Right cardiac atrium (tissue), 5 donors: ENCODE measurements around the gene PINK1. TPM values are rescaled to one million over a fixed set of nuclear protein-coding genes. Genes with fewer than 3 reads are reported as not detected.
"Not testable (repeated sequence)": the region's sequence is repeated elsewhere in the genome, so short reads cannot be mapped to it uniquely, and the experiment has no call there.

ENCODE experiments used
- ATAC-seq, 2 donors: fragments of 200-7000 bp; cut with Tn5 transposase; one replicate each; pipeline versions ENCODE4 v1.8.0 to v1.9.1; 2020; ENCODE audit warnings: moderate library complexity in 2 of 2, mild to moderate bottlenecking in 1 of 2
- DNase-seq, 3 donors: peaks; one replicate each; pipeline ENCODE4 v3.0.0-alpha.2; 2020
- H3K27ac ChIP-seq: one replicate; pipeline ENCODE4 v1.5.1; 2013; ENCODE audit warnings: mild to moderate bottlenecking, low read length, control low read depth, moderate library complexity
- H3K27me3 ChIP-seq: one replicate; pipeline ENCODE4 v1.6.1; 2013; ENCODE audit not compliant: control insufficient read depth, insufficient read depth
- H3K4me1 ChIP-seq: one replicate; pipeline ENCODE4 v1.6.1; 2013; ENCODE audit warnings: low read length; ENCODE audit not compliant: control insufficient read depth, insufficient read depth
- H3K4me3 ChIP-seq: one replicate; pipeline ENCODE4 v1.5.1; 2013; ENCODE audit warnings: low read length, control low read depth
- H3K9me3 ChIP-seq: one replicate; pipeline ENCODE4 v1.6.1; 2013; ENCODE audit warnings: low read length; ENCODE audit not compliant: control insufficient read depth
- WGBS: extraction: QIAGEN DNeasy Blood & Tissue Kit; methylation state at CpG from one replicate; pipeline ENCODE4 v1.1.7; 2013; 5-methylcytosine and 5-hydroxymethylcytosine counted together
- intact Hi-C, 4 donors: fragments of 100-400 bp; cut with DNase I; formaldehyde crosslinking; loops; one replicate each; pipeline versions ENCODE4 v1.11.0 to v1.14.0; 2022 to 2023
- polyA plus RNA-seq: library from polyadenylated mRNA; stranded (reverse); fragments of 200-250 nt; gene quantifications from one replicate; pipeline ENCODE4 v1.2.3, GENCODE V29; 2013
- total RNA-seq, 4 donors: library from RNA; stranded (reverse); fragmentation: NEBNext Ultra II Directional; extraction: Animal tissue kit (Norgen Biotek cat#: 25700); gene quantifications; one replicate each; pipeline ENCODE4 v1.2.1, GENCODE V29; 2021
- donor health status: healthy with polysubstance abuse.
- donor health status: DM: no; HTN: yes; CAD: no.
- donor health status: DM: no; HTN: no; CAD: no.
- donor health status: DM: no; HTN: yes; CAD: no; lungs with severe emphysema.
- donor health status: DM: yes; HTN: yes; CAD: no.

Gene PINK1
- total and polyA plus RNA-seq, 5 donors, result 143 to 215 (median 158) TPM

- no peak for DNase-seq
- no peak overlapping the region for H3K4me3 ChIP-seq
- no peaks in the 10 kb centered on the region for H3K27me3 ChIP-seq
- intact Hi-C loops, result no loop called here
- ATAC-seq, result no peak
- 89% methylated on average over 1 of the region's 1 CpG for WGBS
- H3K9me3 ChIP-seq, result no peaks in the 10 kb centered on the region
- H3K27ac ChIP-seq, result no peak overlapping the region
- H3K4me1 ChIP-seq, result no peaks in the 10 kb centered on the region
These were observed 30.1 kb downstream of the PINK1 start for GRCh38 chr1:20663365-20663764.

DNA sequence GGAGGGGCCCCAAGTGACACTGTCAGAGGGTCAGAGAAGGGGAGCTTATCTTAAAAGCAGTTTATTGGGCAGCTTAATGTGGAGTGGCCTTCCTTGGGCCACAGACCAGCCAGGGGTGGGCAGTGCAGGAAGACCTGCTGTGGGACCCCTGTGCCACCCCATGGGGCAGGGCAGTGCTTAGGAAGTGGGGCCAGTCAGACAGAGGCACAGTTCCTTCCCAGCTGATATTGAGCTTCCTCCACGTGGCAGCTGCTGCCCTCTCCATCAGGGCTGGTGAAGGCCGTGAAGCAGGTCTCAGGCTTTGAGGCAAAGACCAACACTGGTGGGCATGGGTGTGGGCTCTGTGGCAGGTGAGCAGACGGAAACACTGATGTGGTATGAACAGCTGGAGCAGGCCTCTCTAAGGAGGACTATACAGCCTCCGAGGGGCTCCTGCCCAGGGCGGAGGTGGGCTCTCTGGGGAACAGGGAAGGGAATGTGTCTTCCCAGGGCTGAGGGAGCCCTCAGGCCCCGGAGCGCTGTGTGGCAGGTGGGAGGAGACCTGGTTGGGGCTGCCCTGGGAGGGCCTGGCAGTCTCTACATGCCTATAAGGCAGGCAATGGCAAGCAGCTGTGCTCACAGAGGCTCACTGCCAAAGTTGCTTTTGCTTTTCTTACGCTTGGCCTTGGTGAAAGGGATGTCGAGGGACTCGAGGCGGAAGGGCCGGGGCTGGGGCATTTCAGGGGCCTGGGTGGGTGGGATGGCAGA lies 30.9 kb downstream of the PINK1 start:
- intact Hi-C loops, result no loop called here
- no peak for ATAC-seq
- 73% methylated on average over 12 of the region's 12 CpGs for WGBS

DNA sequence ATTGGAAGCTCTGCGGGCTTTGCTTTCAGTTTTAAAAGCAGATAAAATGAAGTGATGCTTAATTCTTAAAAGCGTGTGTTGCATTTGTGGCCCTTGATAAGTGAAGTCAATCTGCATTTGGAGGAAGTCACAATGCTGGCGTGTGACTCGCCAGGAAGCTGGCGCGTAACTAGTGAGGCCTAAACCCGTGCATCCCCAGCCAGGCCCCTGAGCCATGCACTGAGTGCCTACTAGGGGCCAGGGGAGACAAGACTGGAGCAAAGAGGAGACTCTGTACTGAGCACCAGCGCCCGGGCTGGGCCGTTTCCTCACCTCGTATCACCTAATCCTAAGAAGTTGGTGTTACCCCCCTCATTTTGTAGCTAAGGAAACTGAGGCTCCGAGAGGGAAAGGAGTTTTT lies 32.5 kb downstream of the PINK1 start:
- ATAC-seq (no peak), DNase-seq (no peak)
- intact Hi-C loops, result no loop called here

More for the DNA sequence above, 30.9 kb downstream of the PINK1 start:
- Histone ChIP-seq H3K27ac (no peak overlapping the region), H3K27me3 (no peaks in the 10 kb centered on the region), H3K4me3 (no peak overlapping the region), H3K9me3 (no peaks in the 10 kb centered on the region), H3K4me1 (no peaks in the 10 kb centered on the region)
- no peak for DNase-seq

GRCh38 chr1:20666146-20666545 lies 32.9 kb downstream of the PINK1 start:
- Histone ChIP-seq H3K27ac (peak overlapping the region; percentile 2), H3K4me1 (no peaks in the 10 kb centered on the region), H3K9me3 (no peaks in the 10 kb centered on the region), H3K4me3 (no peak overlapping the region), H3K27me3 (no peaks in the 10 kb centered on the region)
- peak in 1 of 3 donors; percentile 71 for DNase-seq
- intact Hi-C loops, result no loop called here
- WGBS, result 53% methylated on average over 16 of the region's 16 CpGs
- ATAC-seq, result peak in 1 of 2 donors; percentile 13

More for the DNA sequence above, 32.5 kb downstream of the PINK1 start:
- no peaks in the 10 kb centered on the region for H3K9me3 ChIP-seq
- H3K27me3 ChIP-seq, result no peaks in the 10 kb centered on the region
- peak overlapping the region; percentile 16 for H3K27ac ChIP-seq
- H3K4me1 ChIP-seq, result no peaks in the 10 kb centered on the region
- no peak overlapping the region for H3K4me3 ChIP-seq
- WGBS, result 66% methylated on average over 12 of the region's 12 CpGs

GRCh38 chr1:20666804-20667203 lies 33.5 kb downstream of the PINK1 start:
- Histone ChIP-seq H3K27ac (no peak overlapping the region), H3K4me1 (no peaks in the 10 kb centered on the region), H3K9me3 (no peaks in the 10 kb centered on the region), H3K4me3 (no peak overlapping the region), H3K27me3 (no peaks in the 10 kb centered on the region)
- ATAC-seq (peak in 1 of 2 donors; percentile 31), DNase-seq (no peak)
- intact Hi-C loops, result no loop called here
- 98% methylated on average over 1 of the region's 1 CpG for WGBS

DNA sequence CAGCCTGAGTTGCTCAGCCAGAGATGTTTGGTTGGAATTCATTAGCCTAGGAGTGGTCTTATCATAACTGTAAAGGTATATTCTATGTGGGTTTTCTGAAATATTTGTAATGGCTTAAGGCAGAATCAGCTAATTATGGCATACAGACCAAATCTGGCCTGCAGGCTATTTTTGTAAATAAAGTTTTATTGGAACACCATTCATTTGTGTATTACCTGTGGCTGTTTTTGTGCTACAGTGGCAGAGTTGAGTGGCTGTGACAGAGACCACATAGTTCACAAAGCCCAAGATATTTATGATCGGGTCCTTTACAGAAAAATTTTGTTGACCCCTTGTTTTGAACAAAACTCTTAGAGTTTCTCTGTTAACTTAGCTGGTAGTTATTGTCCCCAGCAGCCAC lies 35.3 kb downstream of the PINK1 start:
- WGBS, result 98% methylated on average over 1 of the region's 1 CpG
- Histone ChIP-seq H3K27ac (no peak overlapping the region), H3K9me3 (no peaks in the 10 kb centered on the region), H3K4me3 (no peak overlapping the region), H3K4me1 (no peaks in the 10 kb centered on the region), H3K27me3 (no peaks in the 10 kb centered on the region)
- no peak for DNase-seq
- no peak for ATAC-seq
- intact Hi-C loops, result no loop called here

- DNase-seq (no peak), ATAC-seq (no peak)
- intact Hi-C loops, result no loop called here
- Histone ChIP-seq H3K27me3 (no peaks in the 10 kb centered on the region), H3K9me3 (no peaks in the 10 kb centered on the region), H3K4me1 (no peaks in the 10 kb centered on the region), H3K27ac (no peak overlapping the region), H3K4me3 (no peak overlapping the region)
- WGBS, result 91% methylated on average over 5 of the region's 5 CpGs
These were observed 37.7 kb downstream of the PINK1 start for GRCh38 chr1:20670936-20671335.

DNA sequence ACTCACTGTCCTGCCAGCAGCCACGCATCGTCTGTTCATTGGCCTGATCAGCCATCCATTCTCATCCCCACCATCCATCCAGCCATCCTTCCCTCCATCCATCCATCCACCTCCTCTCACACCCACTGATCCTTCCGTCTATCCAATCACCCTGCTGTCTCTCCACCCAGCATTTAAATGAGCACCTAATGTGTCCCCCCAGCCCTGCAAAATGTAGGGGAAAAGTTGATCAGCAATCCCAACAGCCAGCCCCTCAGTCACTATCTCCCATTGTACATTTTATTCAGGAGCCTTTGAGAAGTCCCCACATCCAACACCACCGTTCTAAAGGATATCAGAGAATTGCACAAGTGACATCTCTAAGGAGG lies 39.0 kb downstream of the PINK1 start:
- no peaks in the 10 kb centered on the region for H3K9me3 ChIP-seq
- no peaks in the 10 kb centered on the region for H3K4me1 ChIP-seq
- ATAC-seq, result no peak
- no peaks in the 10 kb centered on the region for H3K27me3 ChIP-seq
- peak in 1 of 3 donors; percentile 0 for DNase-seq
- H3K27ac ChIP-seq, result no peak overlapping the region
- intact Hi-C loops, result no loop called here
- WGBS, result 91% methylated on average over 4 of the region's 4 CpGs
- H3K4me3 ChIP-seq, result no peak overlapping the region

DNA sequence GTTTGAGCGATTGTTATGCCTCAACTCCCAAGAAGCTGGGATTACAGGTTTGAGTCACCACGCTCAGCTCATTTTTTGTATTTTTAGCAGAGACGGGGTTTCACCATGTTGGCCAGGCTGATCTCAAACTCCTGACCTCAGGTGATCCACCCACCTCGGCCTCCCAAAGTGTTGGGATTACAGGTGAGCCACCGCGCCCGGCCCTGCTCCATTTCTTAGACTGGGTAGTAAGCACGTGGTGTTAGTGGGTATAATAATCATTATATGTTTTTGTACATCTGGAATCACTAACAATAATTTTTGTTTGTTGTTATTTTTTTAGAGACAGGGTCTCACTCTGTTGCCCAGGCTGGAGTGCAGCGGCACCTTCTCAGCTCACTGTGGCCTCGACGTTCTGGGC lies 40.4 kb downstream of the PINK1 start:
- H3K4me3 ChIP-seq, H3K9me3 ChIP-seq, H3K27ac ChIP-seq, intact Hi-C loops, H3K4me1 ChIP-seq, H3K27me3 ChIP-seq, ATAC-seq: not testable (repeated sequence)
- 93% methylated on average over 11 of the region's 11 CpGs for WGBS
- peak in 1 of 3 donors; percentile 2 for DNase-seq

- no peaks in the 10 kb centered on the region for H3K9me3 ChIP-seq
- H3K27ac ChIP-seq, result no peak overlapping the region
- no peaks in the 10 kb centered on the region for H3K27me3 ChIP-seq
- intact Hi-C loops, result no loop called here
- 80% methylated on average over 6 of the region's 6 CpGs for WGBS
- DNase-seq, result no peak
- H3K4me3 ChIP-seq, result no peak overlapping the region
- no peak for ATAC-seq
- H3K4me1 ChIP-seq, result no peaks in the 10 kb centered on the region
These were observed 45.3 kb downstream of the PINK1 start for GRCh38 chr1:20678599-20678998.

DNA sequence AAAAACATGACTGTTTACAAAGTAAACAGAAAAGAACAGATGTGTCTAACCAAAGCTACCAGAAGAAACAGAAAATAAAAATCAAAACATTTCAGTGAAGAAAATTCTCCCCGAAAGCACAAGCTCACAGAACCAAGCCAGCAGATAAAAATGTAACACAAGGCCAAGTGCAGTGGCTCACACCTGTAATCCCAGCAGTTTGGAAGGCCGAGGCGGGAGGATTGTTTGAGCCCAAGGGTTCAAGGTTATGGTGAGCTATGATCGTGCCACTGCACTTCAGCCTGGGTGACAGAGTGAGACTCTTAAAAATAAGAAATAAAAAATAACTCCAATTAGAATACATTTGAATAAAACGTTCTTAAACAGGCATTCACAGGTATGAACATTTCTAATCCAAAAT lies 47.0 kb downstream of the PINK1 start:
- Histone ChIP-seq H3K4me1 (no peaks in the 10 kb centered on the region), H3K4me3 (no peak overlapping the region), H3K27ac (no peak overlapping the region), H3K9me3 (no peaks in the 10 kb centered on the region), H3K27me3 (no peaks in the 10 kb centered on the region)
- intact Hi-C loops, result no loop called here
- DNase-seq (no peak), ATAC-seq (no peak)
- 77% methylated on average over 5 of the region's 5 CpGs for WGBS

DNA sequence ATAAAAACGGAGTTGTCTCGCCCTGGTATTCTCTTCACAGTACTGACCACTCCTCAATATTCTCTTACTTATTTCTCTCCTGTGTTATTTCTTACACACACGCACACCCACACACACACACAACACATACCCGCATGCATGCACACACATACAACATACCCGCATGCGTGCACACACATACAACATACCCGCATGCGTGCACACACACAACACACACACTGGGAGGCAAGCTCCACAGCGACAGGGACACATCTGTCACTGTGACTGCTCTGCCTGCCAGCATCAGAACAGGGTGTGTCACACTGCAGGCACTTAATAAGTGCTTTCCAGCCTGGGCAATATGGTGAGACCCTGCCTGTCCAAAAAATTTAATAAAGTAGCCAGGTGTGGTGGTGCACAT lies 48.7 kb downstream of the PINK1 start:
- no peaks in the 10 kb centered on the region for H3K27me3 ChIP-seq
- H3K4me1 ChIP-seq, result peaks cover 3% of the 10 kb centered on the region
- intact Hi-C loops, result no loop called here
- no peak overlapping the region for H3K4me3 ChIP-seq
- H3K9me3 ChIP-seq, result no peaks in the 10 kb centered on the region
- DNase-seq (no peak), ATAC-seq (no peak)
- no peak overlapping the region for H3K27ac ChIP-seq
- 91% methylated on average over 9 of the region's 9 CpGs for WGBS
